DMS79 (cell line): ENCODE data around the gene PRMT1.

ENCODE experiments used
- DNase-seq: peaks from one replicate; lab custom pipeline; 2025; lab: John Stamatoyannopoulos, UW

The PRMT1 gene

GRCh38 chr19:49651820-49652550 lies 25.1 kb upstream of the PRMT1 start:
- no peak for DNase-seq

- no peak for DNase-seq
These were observed 24.3 kb upstream of the PRMT1 start for GRCh38 chr19:49652551-49653465.

- no peak for DNase-seq
These were observed 23.6 kb upstream of the PRMT1 start for GRCh38 chr19:49653466-49653806.

GRCh38 chr19:49654581-49654980 lies 22.5 kb upstream of the PRMT1 start:
- no peak for DNase-seq

GRCh38 chr19:49655570-49656455 lies 21.3 kb upstream of the PRMT1 start:
- no peak for DNase-seq

GRCh38 chr19:49656456-49657109 lies 20.5 kb upstream of the PRMT1 start:
- DNase-seq, result no peak

GRCh38 chr19:49657493-49658138 lies 19.5 kb upstream of the PRMT1 start:
- no peak for DNase-seq

- no peak for DNase-seq
These were observed 18.9 kb upstream of the PRMT1 start for GRCh38 chr19:49658139-49658517.

- DNase-seq, result no peak
These were observed 18.3 kb upstream of the PRMT1 start for GRCh38 chr19:49658566-49659442.

GRCh38 chr19:49660338-49660961 lies 16.6 kb upstream of the PRMT1 start:
- no peak for DNase-seq

- no peak for DNase-seq
These were observed 15.1 kb upstream of the PRMT1 start for GRCh38 chr19:49662011-49662410.

- DNase-seq, result no peak
These were observed 13.8 kb upstream of the PRMT1 start for GRCh38 chr19:49663224-49663623.

GRCh38 chr19:49664171-49665035 lies 12.7 kb upstream of the PRMT1 start:
- DNase-seq, result peak; percentile 87

- DNase-seq, result no peak
These were observed 12.1 kb upstream of the PRMT1 start for GRCh38 chr19:49665036-49665350.

- peak; percentile 78 for DNase-seq
These were observed 11.5 kb upstream of the PRMT1 start, which contains the start of the genes BCL2L12 and IRF3 for GRCh38 chr19:49665351-49666119. TSS of gene BCL2L12 (plus strand) at chr19:49665933. CDS start at chr19:49666693, 760 bp downstream. TSS of gene IRF3 (minus strand) at chr19:49665857. CDS start at chr19:49664838, 1,019 bp downstream.

- no peak for DNase-seq
These were observed 11.0 kb upstream of the PRMT1 start for GRCh38 chr19:49666120-49666444.

GRCh38 chr19:49667473-49667872 lies 9.6 kb upstream of the PRMT1 start:
- DNase-seq, result no peak

GRCh38 chr19:49669516-49669915 lies 7.6 kb upstream of the PRMT1 start:
- DNase-seq, result no peak
